Endodermal cell (in vitro differentiated cells): ENCODE measurements around the gene AHRR. TPM values are rescaled to one million over a fixed set of nuclear protein-coding genes. Genes with fewer than 3 reads are reported as not detected.

ENCODE experiments used
- DNase-seq: peaks from one replicate; pipeline ENCODE4 v3.0.0-alpha.2; 2017
- H3K27ac ChIP-seq: 2 replicates; pipeline ENCODE4 v1.5.1; 2013; ENCODE audit warnings: mild to moderate bottlenecking, low read depth, low read length, moderate library complexity
- H3K27me3 ChIP-seq: 2 replicates; pipeline ENCODE4 v1.6.1; 2013; ENCODE audit warnings: mild to moderate bottlenecking, low read length, moderate library complexity; ENCODE audit not compliant: insufficient read depth, control insufficient read depth, poor library complexity, severe bottlenecking
- H3K36me3 ChIP-seq: 2 replicates; pipeline ENCODE4 v1.7.0; 2013; ENCODE audit warnings: mild to moderate bottlenecking, low read length, moderate library complexity; ENCODE audit not compliant: control insufficient read depth, insufficient read depth
- H3K4me1 ChIP-seq: one replicate; pipeline ENCODE4 v1.7.0; 2013; ENCODE audit warnings: low read length; ENCODE audit not compliant: control insufficient read depth, insufficient read depth
- H3K4me3 ChIP-seq: 2 replicates; pipeline ENCODE4 v1.5.1; 2013; ENCODE audit warnings: mild to moderate bottlenecking, low read length, moderate library complexity
- H3K9ac ChIP-seq: 2 replicates; pipeline ENCODE4 v1.6.1; 2013; ENCODE audit warnings: mild to moderate bottlenecking, low read length, moderate library complexity; ENCODE audit not compliant: poor library complexity, severe bottlenecking; ENCODE audit errors: extremely low read depth
- H3K9me3 ChIP-seq: 2 replicates; pipeline ENCODE4 v1.6.1; 2013; ENCODE audit warnings: mild to moderate bottlenecking, low read length, moderate library complexity; ENCODE audit not compliant: control insufficient read depth
- H3K27ac Mint-ChIP-seq: 2 replicates; pipeline ENCODE4 v1.8.0; 2020; ENCODE audit warnings: mixed read lengths
- H3K27me3 Mint-ChIP-seq: 2 replicates; pipeline ENCODE4 v1.8.0; 2021; ENCODE audit warnings: mild to moderate bottlenecking, mixed read lengths; ENCODE audit not compliant: insufficient read depth
- H3K36me3 Mint-ChIP-seq: 2 replicates; pipeline ENCODE4 v1.8.0; 2020; ENCODE audit warnings: low read depth, mixed read lengths
- H3K4me1 Mint-ChIP-seq: 2 replicates; pipeline ENCODE4 v1.8.0; 2020; ENCODE audit warnings: mixed read lengths
- H3K4me3 Mint-ChIP-seq: 2 replicates; pipeline ENCODE4 v1.8.0; 2020; ENCODE audit warnings: mild to moderate bottlenecking, moderate library complexity, mixed read lengths
- H3K9me3 Mint-ChIP-seq: 2 replicates; pipeline ENCODE4 v1.8.0; 2020; ENCODE audit warnings: mild to moderate bottlenecking, mixed read lengths
- WGBS, 2 experiments: methylation state at CpG; one replicate each; pipeline versions ENCODE4 v1.1.5 to v1.1.7; 2013; ENCODE audit warnings: missing lambda C conversion rate in 2 of 2, mixed read lengths in 1 of 2; ENCODE audit not compliant: insufficient coverage in 1 of 2, insufficient read length in 1 of 2; 5-methylcytosine and 5-hydroxymethylcytosine counted together
- total RNA-seq, 2 donors: library from RNA; stranded (reverse); fragmentation: NEBNext Ultra II Directional in 1 of 2; extraction: Animal tissue kit (Norgen Biotek cat#: 25700) in 1 of 2; gene quantifications; 2 replicates in 1 of 2; 3 replicates in 1 of 2; pipeline ENCODE4 v1.2.1, GENCODE V29; 2021
- TF ChIP-seq, protein P1 (sequence below): fragments of 200-600 bp; sonication (generic); conservative IDR thresholded peaks from 2 replicates; pipeline ENCODE4 v1.5.0; 2021; ENCODE audit warnings: antibody characterized with exemption, mild to moderate bottlenecking

Gene AHRR
- total RNA-seq, 2 donors from 2014 or later: 1.4 to 2.0 TPM

- Mint-ChIP-seq H3K27ac (no peak overlapping the region), H3K4me3 (no peak overlapping the region), H3K27me3 (no peaks in the 10 kb centered on the region), H3K9me3 (peaks cover 6% of the 10 kb centered on the region), H3K36me3 (peaks cover 72% of the 10 kb centered on the region), H3K4me1 (no peaks in the 10 kb centered on the region)
- Histone ChIP-seq H3K9ac (no peak overlapping the region), H3K9me3 (peaks cover 13% of the 10 kb centered on the region), H3K27me3 (no peaks in the 10 kb centered on the region), H3K4me3 (no peak overlapping the region), H3K4me1 (no peaks in the 10 kb centered on the region), H3K27ac (no peak overlapping the region), H3K36me3 (peaks cover 76% of the 10 kb centered on the region)
- TF ChIP-seq, protein P1, sequence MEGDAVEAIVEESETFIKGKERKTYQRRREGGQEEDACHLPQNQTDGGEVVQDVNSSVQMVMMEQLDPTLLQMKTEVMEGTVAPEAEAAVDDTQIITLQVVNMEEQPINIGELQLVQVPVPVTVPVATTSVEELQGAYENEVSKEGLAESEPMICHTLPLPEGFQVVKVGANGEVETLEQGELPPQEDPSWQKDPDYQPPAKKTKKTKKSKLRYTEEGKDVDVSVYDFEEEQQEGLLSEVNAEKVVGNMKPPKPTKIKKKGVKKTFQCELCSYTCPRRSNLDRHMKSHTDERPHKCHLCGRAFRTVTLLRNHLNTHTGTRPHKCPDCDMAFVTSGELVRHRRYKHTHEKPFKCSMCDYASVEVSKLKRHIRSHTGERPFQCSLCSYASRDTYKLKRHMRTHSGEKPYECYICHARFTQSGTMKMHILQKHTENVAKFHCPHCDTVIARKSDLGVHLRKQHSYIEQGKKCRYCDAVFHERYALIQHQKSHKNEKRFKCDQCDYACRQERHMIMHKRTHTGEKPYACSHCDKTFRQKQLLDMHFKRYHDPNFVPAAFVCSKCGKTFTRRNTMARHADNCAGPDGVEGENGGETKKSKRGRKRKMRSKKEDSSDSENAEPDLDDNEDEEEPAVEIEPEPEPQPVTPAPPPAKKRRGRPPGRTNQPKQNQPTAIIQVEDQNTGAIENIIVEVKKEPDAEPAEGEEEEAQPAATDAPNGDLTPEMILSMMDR: no peak
- DNase-seq: no peak
- whole genome bisulfite sequencing, 2 experiments: 95 to 97% methylated on average over 10 to 11 of the region's 11 CpGs
Measured at GRCh38 chr5:455806-456205, 134.3 kb downstream of the AHRR start.

DNA sequence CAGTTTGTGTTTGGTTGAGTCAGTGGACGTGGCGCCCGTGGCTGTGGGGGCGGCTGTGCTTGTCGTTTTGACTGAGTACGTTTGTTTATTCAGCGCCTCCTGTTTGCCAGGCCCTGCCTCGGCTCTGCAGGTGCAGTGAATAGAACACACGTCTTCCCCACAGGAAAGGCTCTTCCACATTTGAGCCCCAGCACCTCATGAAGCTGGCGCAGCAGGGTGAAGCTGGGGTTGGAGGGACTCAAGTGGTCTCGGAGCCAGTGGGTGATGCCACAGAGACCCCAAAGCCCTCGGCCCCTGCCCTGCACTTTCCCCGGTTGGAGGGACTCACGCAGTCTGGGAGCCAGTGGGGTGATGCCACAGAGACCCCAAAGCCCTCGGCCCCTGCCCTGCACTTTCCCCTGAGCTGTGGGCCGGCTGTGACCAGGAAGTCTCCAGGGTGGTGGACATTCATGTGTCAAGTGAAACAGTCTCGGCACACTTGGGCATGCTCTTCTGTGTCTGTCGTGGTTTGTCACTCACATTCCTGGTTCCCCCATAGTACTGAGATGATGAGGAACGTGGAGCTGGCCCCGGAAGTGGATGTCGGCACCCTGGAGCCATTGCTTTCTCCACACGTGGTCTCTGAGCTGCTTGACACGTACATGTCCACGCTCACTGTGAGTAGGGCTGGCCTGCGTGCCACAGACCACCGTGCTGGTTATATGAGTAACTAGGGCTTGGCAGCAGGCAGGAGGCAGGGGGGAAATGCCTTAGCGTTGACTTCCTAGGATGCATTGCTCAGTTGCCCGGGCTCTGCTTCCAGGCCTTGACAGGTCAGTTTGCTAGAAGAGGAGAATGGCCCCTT lies 135.1 kb downstream of the AHRR start:
- no peaks in the 10 kb centered on the region for H3K4me1 ChIP-seq
- H3K27ac ChIP-seq: no peak overlapping the region
- H3K4me3 ChIP-seq: no peak overlapping the region
- peak; percentile 29 for DNase-seq
- H3K36me3 ChIP-seq: peaks cover 69% of the 10 kb centered on the region
- Mint-ChIP-seq H3K27me3 (no peaks in the 10 kb centered on the region), H3K9me3 (peaks cover 6% of the 10 kb centered on the region), H3K27ac (no peak overlapping the region), H3K4me1 (no peaks in the 10 kb centered on the region), H3K36me3 (peaks cover 66% of the 10 kb centered on the region), H3K4me3 (no peak overlapping the region)
- H3K27me3 ChIP-seq: no peaks in the 10 kb centered on the region
- TF ChIP-seq, protein P1: no peak
- 95 to 96% methylated on average over 23 to 28 of the region's 28 CpGs for WGBS, 2 experiments
- no peak overlapping the region for H3K9ac ChIP-seq
- peaks cover 6% of the 10 kb centered on the region for H3K9me3 ChIP-seq

DNA sequence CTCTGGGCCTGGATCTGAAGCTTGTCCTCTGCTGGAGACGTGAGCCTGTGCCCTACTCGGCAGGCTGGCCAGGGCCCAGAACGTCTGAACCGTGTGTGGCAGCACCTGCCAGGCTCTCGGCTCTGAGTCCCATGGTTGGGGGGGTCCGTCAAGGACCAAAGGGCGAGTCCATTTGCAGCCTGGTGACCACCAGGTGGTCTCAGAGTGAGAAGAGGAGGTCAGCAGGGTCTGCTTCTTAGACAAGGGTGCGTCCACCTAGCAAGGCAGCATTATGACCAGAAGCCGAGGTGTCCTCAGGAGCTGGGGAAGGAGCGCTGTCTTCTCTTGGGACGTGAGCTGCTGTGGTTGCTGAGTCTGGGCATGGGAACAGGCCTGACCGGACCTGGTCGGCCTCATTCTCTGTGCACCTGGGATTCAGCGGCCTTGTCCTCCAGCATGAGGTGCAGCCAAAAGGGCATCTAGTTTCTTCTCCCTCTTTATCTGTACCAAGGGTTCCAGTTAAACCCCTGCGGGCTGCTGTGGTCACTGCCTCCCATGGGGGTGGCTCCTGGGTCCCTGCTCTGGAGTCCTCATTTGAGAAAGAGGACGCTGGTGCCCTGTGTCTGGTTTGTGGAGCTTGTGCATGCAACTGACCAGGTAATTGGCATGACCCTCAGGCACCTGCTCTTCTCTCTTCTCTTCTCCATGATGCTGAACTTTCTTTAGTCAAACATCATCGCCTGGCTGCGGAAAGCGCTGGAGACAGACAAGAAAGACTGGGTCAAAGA lies 135.9 kb downstream of the AHRR start:
- Histone ChIP-seq H3K4me3 (no peak overlapping the region), H3K9me3 (no peaks in the 10 kb centered on the region), H3K36me3 (peaks cover 64% of the 10 kb centered on the region), H3K9ac (no peak overlapping the region), H3K4me1 (no peaks in the 10 kb centered on the region), H3K27me3 (no peaks in the 10 kb centered on the region), H3K27ac (no peak overlapping the region)
- H3K27me3 Mint-ChIP-seq: no peaks in the 10 kb centered on the region
- WGBS, 2 experiments: 95 to 97% methylated on average over 14 to 19 of the region's 19 CpGs
- H3K36me3 Mint-ChIP-seq: peaks cover 66% of the 10 kb centered on the region
- peaks cover under 1% of the 10 kb centered on the region for H3K9me3 Mint-ChIP-seq
- no peaks in the 10 kb centered on the region for H3K4me1 Mint-ChIP-seq
- peak; percentile 31 for DNase-seq
- H3K27ac Mint-ChIP-seq: no peak overlapping the region
- no peak overlapping the region for H3K4me3 Mint-ChIP-seq
- TF ChIP-seq, protein P1: no peak
